ENCODE measurements around the gene ZC3H4.
"Not testable (repeated sequence)": the region's sequence is repeated elsewhere in the genome, so short reads cannot be mapped to it uniquely, and the experiment has no call there.

ZC3H4 gene

DNA sequence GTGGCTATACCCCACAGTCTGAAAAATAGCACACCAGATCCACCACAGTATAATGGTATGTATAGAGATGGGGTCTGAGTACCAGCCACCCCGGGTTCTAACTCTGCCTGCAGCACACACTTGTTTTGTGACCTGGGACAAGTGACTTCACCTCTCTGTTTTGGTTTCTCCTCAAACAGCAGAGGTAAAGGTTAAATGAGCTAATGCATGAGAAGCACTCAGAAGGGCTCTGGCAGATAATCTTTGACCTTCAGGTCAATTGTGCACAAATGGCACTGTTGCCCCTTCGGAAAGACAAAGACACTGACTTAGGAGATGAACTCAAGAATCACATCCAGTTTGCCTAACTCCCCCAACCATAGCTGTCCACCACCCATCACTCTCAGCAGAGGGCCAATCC lies 7.7 kb downstream of the ZC3H4 start:
- Histone ChIP-seq H3F3A (ENCODE audit: insufficient read depth, low read length) (no peaks in the 10 kb centered on the region), H3K4me1 (ENCODE audit: insufficient read depth, low read length, severe bottlenecking) (peaks cover 48% of the 10 kb centered on the region), H3K4me2 (ENCODE audit: low read length) (no peak overlapping the region), H3K27me3 (ENCODE audit: insufficient read depth, low read length) (no peaks in the 10 kb centered on the region), H3K4me3 (ENCODE audit: low read depth, low read length, poor library complexity, severe bottlenecking) (no peak overlapping the region), H3K9ac (ENCODE audit: low read length) (no peak overlapping the region), H3K9me2 (ENCODE audit: low read depth, low read length) (no peaks in the 10 kb centered on the region), H3K79me2 (ENCODE audit: insufficient read depth, low read length) (peaks cover 80% of the 10 kb centered on the region), H4K20me1 (ENCODE audit: insufficient read depth, low read length) (no peaks in the 10 kb centered on the region), H2AFZ (ENCODE audit: low read length) (no peak overlapping the region), H3K36me3 (ENCODE audit: insufficient read depth, low read length) (peaks cover 54% of the 10 kb centered on the region), H3K9me3 (ENCODE audit: low read length) (no peaks in the 10 kb centered on the region), H3K27ac (ENCODE audit: low read depth, low read length, poor library complexity, severe bottlenecking) (no peak overlapping the region)
- TF ChIP-seq EZH2 (IDR thresholded peaks at IDR 0.05; ENCODE audit: borderline replicate concordance, low read length) = no peak

GRCh38 chr19:47104680-47105079 lies 8.9 kb downstream of the ZC3H4 start:
- no peak for TF ChIP-seq CTCF (IDR thresholded peaks at IDR 0.05; ENCODE audit: low read length)
- no peak for TF ChIP-seq EZH2 (IDR thresholded peaks at IDR 0.05; ENCODE audit: borderline replicate concordance, low read length)
- Histone ChIP-seq H3K9me2 (ENCODE audit: low read depth, low read length) (no peaks in the 10 kb centered on the region), H3K27me3 (ENCODE audit: insufficient read depth, low read length) (no peaks in the 10 kb centered on the region), H2AFZ (ENCODE audit: low read length) (no peak overlapping the region), H3K27ac (ENCODE audit: low read depth, low read length, poor library complexity, severe bottlenecking) (no peak overlapping the region), H3K4me2 (ENCODE audit: low read length) (no peak overlapping the region), H3K4me3 (ENCODE audit: low read depth, low read length, poor library complexity, severe bottlenecking) (no peak overlapping the region), H3K79me2 (ENCODE audit: insufficient read depth, low read length) (peaks cover 83% of the 10 kb centered on the region), H3F3A (ENCODE audit: insufficient read depth, low read length) (no peaks in the 10 kb centered on the region), H3K36me3 (ENCODE audit: insufficient read depth, low read length) (peaks cover 54% of the 10 kb centered on the region), H3K9ac (ENCODE audit: low read length) (no peak overlapping the region), H3K9me3 (ENCODE audit: low read length) (no peaks in the 10 kb centered on the region), H4K20me1 (ENCODE audit: insufficient read depth, low read length) (no peaks in the 10 kb centered on the region), H3K4me1 (ENCODE audit: insufficient read depth, low read length, severe bottlenecking) (peaks cover 40% of the 10 kb centered on the region)

- H2AFZ ChIP-seq (ENCODE audit: low read length) = no peak overlapping the region
- no peaks in the 10 kb centered on the region for H3K9me3 ChIP-seq (ENCODE audit: low read length)
- no peaks in the 10 kb centered on the region for H3K9me2 ChIP-seq (ENCODE audit: low read depth, low read length)
- H4K20me1 ChIP-seq (ENCODE audit: insufficient read depth, low read length) = no peaks in the 10 kb centered on the region
- no peak overlapping the region for H3K4me3 ChIP-seq (ENCODE audit: low read depth, low read length, poor library complexity, severe bottlenecking)
- no peak overlapping the region for H3K4me2 ChIP-seq (ENCODE audit: low read length)
- H3K9ac ChIP-seq (ENCODE audit: low read length) = no peak overlapping the region
- peaks cover 61% of the 10 kb centered on the region for H3K36me3 ChIP-seq (ENCODE audit: insufficient read depth, low read length)
- H3K4me1 ChIP-seq (ENCODE audit: insufficient read depth, low read length, severe bottlenecking) = peaks cover 19% of the 10 kb centered on the region
- no peaks in the 10 kb centered on the region for H3F3A ChIP-seq (ENCODE audit: insufficient read depth, low read length)
- TF ChIP-seq EZH2 (IDR thresholded peaks at IDR 0.05; ENCODE audit: borderline replicate concordance, low read length) (no peak), CTCF (IDR thresholded peaks at IDR 0.05; ENCODE audit: low read length) (no peak)
- H3K27me3 ChIP-seq (ENCODE audit: insufficient read depth, low read length) = no peaks in the 10 kb centered on the region
- no peak overlapping the region for H3K27ac ChIP-seq (ENCODE audit: low read depth, low read length, poor library complexity, severe bottlenecking)
- peaks cover 92% of the 10 kb centered on the region for H3K79me2 ChIP-seq (ENCODE audit: insufficient read depth, low read length)
Measured at GRCh38 chr19:47102346-47103060, 11.1 kb downstream of the ZC3H4 start.

GRCh38 chr19:47101116-47101515 lies 12.5 kb downstream of the ZC3H4 start:
- peaks cover 56% of the 10 kb centered on the region for H3K36me3 ChIP-seq (ENCODE audit: insufficient read depth, low read length)
- not testable (repeated sequence) for H3K9ac ChIP-seq (ENCODE audit: low read length); H3K9me3 ChIP-seq (ENCODE audit: low read length); H3K4me3 ChIP-seq (ENCODE audit: low read depth, low read length, poor library complexity, severe bottlenecking); H3K4me2 ChIP-seq (ENCODE audit: low read length); H3K27me3 ChIP-seq (ENCODE audit: insufficient read depth, low read length); H4K20me1 ChIP-seq (ENCODE audit: insufficient read depth, low read length); H3F3A ChIP-seq (ENCODE audit: insufficient read depth, low read length); H3K27ac ChIP-seq (ENCODE audit: low read depth, low read length, poor library complexity, severe bottlenecking); H2AFZ ChIP-seq (ENCODE audit: low read length); H3K4me1 ChIP-seq (ENCODE audit: insufficient read depth, low read length, severe bottlenecking); H3K9me2 ChIP-seq (ENCODE audit: low read depth, low read length)
- peaks cover 96% of the 10 kb centered on the region for H3K79me2 ChIP-seq (ENCODE audit: insufficient read depth, low read length)
